ENCODE data around the gene PLXNB1. TPM values are rescaled to one million over a fixed set of nuclear protein-coding genes. Genes with fewer than 3 reads are reported as not detected.

The PLXNB1 gene
- total RNA-seq, 1 donor from 2014 or later, result 1.6 TPM

DNA sequence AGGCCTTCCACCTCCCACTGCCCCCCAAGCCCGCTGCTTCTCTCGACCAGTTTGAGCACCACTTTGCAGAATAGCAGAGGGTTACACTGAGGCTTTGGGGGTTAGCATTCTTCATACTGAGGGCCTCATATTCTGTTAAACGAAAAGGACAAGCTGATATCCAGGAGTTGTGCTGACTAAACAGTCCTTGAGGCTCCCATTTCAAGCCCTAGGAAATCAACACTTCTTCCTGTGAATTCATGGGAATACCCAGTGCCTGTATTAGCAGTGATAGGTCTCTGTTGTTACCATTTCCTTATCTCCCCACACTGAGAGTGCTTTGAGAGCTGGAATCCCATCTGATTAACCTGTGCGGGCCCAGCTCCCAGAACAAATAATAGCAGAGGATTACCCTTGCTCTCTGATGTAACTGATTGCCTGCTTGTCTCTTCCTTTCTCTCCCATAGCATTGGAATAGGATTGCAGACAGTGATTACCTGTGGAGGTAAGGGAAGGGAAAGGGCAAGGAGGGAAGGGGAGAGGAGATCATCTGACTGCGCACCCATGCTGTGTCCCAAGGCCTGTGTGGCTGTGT, 56.9 kb downstream of the PLXNB1 start:
- intact Hi-C loops (cut with micrococcal nuclease), result no loop called here

- intact Hi-C loops (cut with micrococcal nuclease), result no loop called here
These were observed 57.5 kb downstream of the PLXNB1 start for GRCh38 chr3:48372377-48372770.

DNA sequence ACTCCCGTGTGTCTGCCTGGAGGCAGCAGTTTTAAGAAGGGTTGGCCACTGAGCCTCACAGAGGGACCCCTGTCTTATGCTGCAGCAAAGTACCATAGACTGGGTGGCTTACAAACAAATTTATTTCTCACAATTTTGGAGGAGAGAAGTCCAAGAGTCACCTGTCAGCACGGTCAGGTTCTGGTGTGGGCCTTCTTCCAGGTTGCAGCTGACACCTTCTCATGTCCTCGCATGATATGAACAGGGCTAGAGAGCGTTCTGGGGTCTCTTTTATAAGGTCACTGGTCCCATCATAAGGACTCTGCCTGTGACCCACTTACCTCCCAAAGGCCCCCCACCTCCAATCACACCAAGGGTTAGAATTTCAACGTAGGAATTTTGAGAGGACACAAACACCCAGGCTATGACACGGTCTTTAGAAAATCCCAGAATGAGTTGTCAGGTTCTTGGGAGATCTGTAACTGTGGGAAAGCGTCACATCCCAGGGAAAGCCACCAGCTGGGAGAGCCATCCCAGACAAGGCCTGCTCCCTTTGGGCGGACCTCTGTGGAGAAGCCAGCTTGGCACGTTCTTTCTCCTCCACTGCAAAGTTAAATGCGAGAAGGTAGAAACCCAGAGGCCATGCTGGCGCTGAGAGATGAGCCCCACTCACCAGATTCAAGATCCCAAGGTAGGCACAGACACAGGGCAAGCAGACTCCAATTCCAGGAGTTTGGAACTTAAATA, 58.1 kb downstream of the PLXNB1 start, which contains the start of gene FBXW12:
TSS of gene FBXW12 (plus strand) at position 569 of the 726 bp plus-strand sequence. CDS start 549 bp downstream, outside the sequence.
- intact Hi-C loops (cut with micrococcal nuclease), result no loop called here

DNA sequence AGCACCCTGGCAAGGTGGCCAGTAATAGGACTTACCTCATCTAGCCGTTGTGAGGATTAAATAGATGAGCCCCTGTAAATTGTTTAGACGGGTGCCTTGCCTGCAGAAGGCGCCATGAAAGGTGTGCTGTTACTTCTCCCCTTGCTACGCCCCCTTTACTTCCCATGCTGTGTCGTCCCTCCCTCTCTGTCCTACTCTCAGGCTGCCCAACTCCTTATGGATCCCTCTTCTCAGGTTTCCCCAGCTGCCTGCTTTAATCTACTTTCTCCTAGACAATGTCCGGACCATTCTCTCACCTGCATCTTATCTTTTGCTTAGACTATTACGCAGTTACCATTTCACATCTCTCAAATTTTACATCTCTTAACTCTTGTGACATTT, 59.6 kb downstream of the PLXNB1 start:
- intact Hi-C loops (cut with micrococcal nuclease), result no loop called here

DNA sequence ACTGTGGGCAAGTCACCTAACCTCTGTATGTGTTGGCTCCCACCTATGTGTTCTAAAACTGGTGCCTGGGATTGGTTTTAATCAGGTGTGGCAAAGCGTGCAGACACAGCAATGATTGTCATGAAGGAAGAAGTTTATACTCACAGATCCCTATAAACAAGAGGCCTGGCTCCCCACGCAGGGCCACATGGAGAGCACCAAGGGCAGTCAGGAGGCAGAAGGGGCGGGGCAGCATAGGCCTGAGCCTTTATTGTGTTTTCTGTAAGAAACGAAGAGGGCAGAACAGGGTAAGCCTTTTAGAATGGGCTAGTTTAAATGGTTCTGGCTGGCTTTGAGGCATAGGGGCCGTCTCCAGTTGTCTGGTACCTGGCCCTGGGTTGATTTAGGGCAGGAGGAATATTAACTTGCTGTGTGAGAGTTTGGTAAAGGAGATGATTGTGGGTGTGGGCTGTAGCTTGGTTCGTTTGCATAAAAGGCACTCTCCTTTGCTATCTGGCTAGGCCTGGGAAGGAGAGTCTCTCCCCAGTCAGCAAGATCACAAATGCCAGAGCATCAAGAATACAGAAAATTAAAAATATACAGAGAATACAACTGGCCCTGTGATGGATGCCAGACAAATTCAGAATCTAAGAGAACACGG, 60.1 kb downstream of the PLXNB1 start:
- intact Hi-C loops (cut with micrococcal nuclease), result no loop called here

GRCh38 chr3:48367201-48367600, 62.7 kb downstream of the PLXNB1 start:
- intact Hi-C loops (cut with micrococcal nuclease), result no loop called here

- intact Hi-C loops (cut with micrococcal nuclease), result no loop called here
These were observed 65.0 kb downstream of the PLXNB1 start for GRCh38 chr3:48364840-48365239.

DNA sequence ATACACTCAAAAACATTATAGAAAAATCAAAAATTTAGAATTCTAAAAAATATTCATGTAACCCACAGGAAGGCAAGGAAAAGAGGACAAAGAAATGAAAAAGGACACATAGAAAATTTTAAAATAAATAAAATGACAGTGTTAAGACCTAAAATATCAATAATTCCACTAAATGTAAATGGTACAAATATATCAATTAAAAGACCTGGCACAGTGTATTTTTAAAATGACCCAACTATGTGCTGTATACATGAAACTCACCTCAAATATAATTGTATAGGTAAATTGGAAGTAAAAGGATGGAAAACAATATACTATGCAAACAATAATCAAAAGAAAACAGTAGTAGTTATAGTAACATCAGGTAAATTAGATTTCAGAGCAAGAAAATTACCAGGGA, 68.0 kb downstream of the PLXNB1 start:
- intact Hi-C loops (cut with micrococcal nuclease), result no loop called here

DNA sequence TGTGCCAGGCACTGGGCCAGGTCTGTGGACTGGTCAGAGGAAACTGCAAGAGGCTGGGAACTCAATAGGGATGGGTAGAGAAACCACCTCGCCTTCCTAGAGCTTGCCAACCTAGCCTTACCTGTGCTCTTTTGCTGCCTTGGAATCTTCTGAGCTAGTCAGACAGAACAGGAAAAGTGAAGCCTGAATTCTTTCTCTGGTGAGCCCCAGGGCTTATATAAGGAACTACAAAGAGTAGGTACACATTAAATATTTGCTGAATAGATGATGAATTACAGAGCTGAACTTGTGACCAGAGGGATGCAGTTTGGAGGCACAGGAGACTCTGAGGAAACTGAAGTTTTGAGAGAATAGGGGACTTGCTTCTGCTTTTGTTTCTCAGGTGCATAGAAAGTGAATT, 73.5 kb downstream of the PLXNB1 start:
- intact Hi-C loops (cut with micrococcal nuclease), result no loop called here

DNA sequence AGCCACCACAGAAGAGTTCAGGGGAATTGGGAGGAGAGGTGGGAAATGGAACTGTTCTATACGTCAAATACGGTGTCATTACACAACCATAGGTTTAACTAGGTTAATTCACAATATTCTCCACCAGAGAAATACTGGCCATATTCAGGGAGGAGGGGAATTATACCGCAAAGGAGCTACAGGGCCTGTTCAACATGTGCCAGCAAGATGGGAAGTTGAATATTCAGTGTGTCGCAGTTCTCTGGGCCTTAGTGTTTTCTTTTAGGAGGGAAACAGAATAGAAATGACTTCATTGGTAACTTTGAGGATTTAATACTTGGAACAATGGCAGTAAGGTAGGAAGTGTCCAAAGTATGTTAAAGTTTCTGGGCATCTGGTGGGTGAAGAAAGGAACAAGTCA, 75.9 kb downstream of the PLXNB1 start:
- intact Hi-C loops (cut with micrococcal nuclease), result no loop called here

Other genes with a start within 250 kb of the PLXNB1 start
- 30.7 and 30.8 TPM in 2 replicates for gene CDC25A, start 241.7 kb downstream of the PLXNB1 start, total RNA-seq
- not detected in 2 replicates for gene CAMP, start 206.6 kb downstream of the PLXNB1 start, total RNA-seq
- 29.3 and 29.6 TPM in 2 replicates for gene ZNF589, start 189.0 kb downstream of the PLXNB1 start, total RNA-seq
- 31.7 and 34.5 TPM in 2 replicates for gene NME6, start 128.7 kb downstream of the PLXNB1 start, total RNA-seq
- not detected in 2 replicates for gene SPINK8, start 96.4 kb downstream of the PLXNB1 start, total RNA-seq
- not detected in 2 replicates for gene FBXW12, start 57.9 kb downstream of the PLXNB1 start, total RNA-seq
- 14.2 and 16.4 TPM in 2 replicates for gene CCDC51, start 10.0 kb upstream of the PLXNB1 start, total RNA-seq
- 289 and 303 TPM in 2 replicates for gene TMA7, start 10.2 kb upstream of the PLXNB1 start, total RNA-seq
- gene ATRIP, start 16.7 kb upstream of the PLXNB1 start, total RNA-seq, result 17.2 and 17.4 TPM in 2 replicates
- gene SHISA5, start 74.1 kb upstream of the PLXNB1 start, total RNA-seq, result 140 and 142 TPM in 2 replicates
- 7.7 and 8.3 TPM in 2 replicates for gene PFKFB4, start 126.7 kb upstream of the PLXNB1 start, total RNA-seq
- not detected in 2 replicates for gene UCN2, start 133.7 kb upstream of the PLXNB1 start, total RNA-seq
- gene COL7A1, start 165.2 kb upstream of the PLXNB1 start, total RNA-seq, result 1.1 and 1.5 TPM in 2 replicates
- 180 and 183 TPM in 2 replicates for gene UQCRC1, start 179.6 kb upstream of the PLXNB1 start, total RNA-seq
- 0.77 and 1.4 TPM in 2 replicates for gene TMEM89, start 191.7 kb upstream of the PLXNB1 start, total RNA-seq
- gene SLC26A6, start 205.4 kb upstream of the PLXNB1 start, total RNA-seq, result 43.7 and 47.3 TPM in 2 replicates
- 11.1 and 11.2 TPM in 2 replicates for gene CELSR3, start 232.8 kb upstream of the PLXNB1 start, total RNA-seq

Measured in T-helper 2 cell treated with Interferon-gamma antibody and Interleukin-4, amounts not matched to agents 100 ng/mL and 5 ng/mL, for 36 hours (primary cell).